Thyroid gland (tissue), 4 donors: ENCODE measurements around the gene ASIC3. TPM values are rescaled to one million over a fixed set of nuclear protein-coding genes. Genes with fewer than 3 reads are reported as not detected.

Source experiments
- DNase-seq, 2 donors: peaks; one replicate each; pipeline ENCODE4 v3.0.0-alpha.2; 2019
- H3K27ac ChIP-seq, 3 donors: fragments of 200-600 bp; sonication (generic); 1 replicate in 2 of 3; 2 replicates in 1 of 3; pipeline ENCODE4 v1.5.1; 2016 to 2019; ENCODE audit warnings: mild to moderate bottlenecking in 1 of 3, moderate library complexity in 1 of 3
- H3K27me3 ChIP-seq: fragments of 200-600 bp; sonication (generic); one replicate; pipeline ENCODE4 v1.5.1; 2019
- H3K36me3 ChIP-seq, 2 donors: fragments of 200-600 bp; sonication (generic); one replicate each; pipeline ENCODE4 v1.5.1; 2016 to 2019
- H3K4me1 ChIP-seq, 2 donors: fragments of 200-600 bp; sonication (generic); one replicate each; pipeline ENCODE4 v1.5.1; 2017 to 2019
- H3K4me3 ChIP-seq, 3 donors: fragments of 200-600 bp; sonication (generic); replicated peaks in 1 of 3; 1 replicate in 2 of 3; 2 replicates in 1 of 3; pipeline ENCODE4 v1.5.1; 2016; ENCODE audit warnings: mild to moderate bottlenecking in 1 of 3
- H3K9me3 ChIP-seq: fragments of 200-600 bp; sonication (generic); one replicate; pipeline ENCODE4 v1.5.1; 2017
- POLR2A ChIP-seq, 2 donors: fragments of 450-650 bp; IDR thresholded peaks; one replicate each; pipeline ENCODE4 v1.6.1; 2017; ENCODE audit warnings: antibody characterized with exemption in 2 of 2, mild to moderate bottlenecking in 2 of 2, moderate library complexity in 1 of 2
- WGBS, 2 donors: methylation state at CpG; one replicate each; pipeline ENCODE4 v1.1.5; 2017; 5-methylcytosine and 5-hydroxymethylcytosine counted together
- intact Hi-C: fragments of 100-400 bp; cut with DNase I; formaldehyde crosslinking; loops from one replicate; pipeline ENCODE4 v1.15.1; 2023
- total RNA-seq, 4 donors: library from RNA; depleted of rRNA; stranded (reverse); fragments of >200 nt; gene quantifications; one replicate each; pipeline ENCODE4 v1.2.3, GENCODE V29; 2016
- TF ChIP-seq, protein P1 (sequence below), 6 experiments: fragments of 200-600 bp in 3 of 6; fragments of 450-650 bp in 3 of 6; sonication (generic) in 3 of 6; IDR thresholded peaks; one replicate each; pipeline ENCODE4 v1.5.1; 2016 to 2019; ENCODE audit warnings: antibody characterized with exemption in 6 of 6, mild to moderate bottlenecking in 2 of 6, inconsistent platforms in 1 of 6, moderate library complexity in 1 of 6

Gene ASIC3
- total RNA-seq, 4 donors from 2014 or later: 1.2 to 2.6 (median 1.5) TPM; not detected in 1

DNA sequence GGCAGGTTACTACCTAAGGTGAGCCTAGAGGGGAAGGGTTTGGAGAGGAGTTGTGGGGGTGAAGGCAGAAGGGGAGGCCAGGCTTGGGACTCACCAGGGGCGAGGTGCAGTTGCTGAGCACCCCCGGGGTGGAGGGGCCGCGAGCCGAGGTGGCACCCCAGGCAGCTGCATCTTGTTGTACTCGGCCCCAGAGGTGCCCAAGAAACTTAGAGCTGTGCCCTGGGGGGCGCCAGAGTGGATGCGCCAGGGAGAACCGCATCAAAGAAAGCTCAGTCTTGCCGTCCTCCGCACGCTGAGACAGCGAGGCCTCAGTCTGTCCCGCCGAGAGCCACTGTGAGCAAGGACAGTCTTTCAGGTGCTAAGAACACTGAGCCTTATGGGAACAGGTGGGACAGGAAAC, 31.4 kb upstream of the ASIC3 start:
- peaks cover 7 to 26% of the 10 kb centered on the region in 2 donors for H3K4me1 ChIP-seq
- TF ChIP-seq POLR2A (IDR thresholded peaks at IDR 0.05): no peak
- TF ChIP-seq, protein P1, sequence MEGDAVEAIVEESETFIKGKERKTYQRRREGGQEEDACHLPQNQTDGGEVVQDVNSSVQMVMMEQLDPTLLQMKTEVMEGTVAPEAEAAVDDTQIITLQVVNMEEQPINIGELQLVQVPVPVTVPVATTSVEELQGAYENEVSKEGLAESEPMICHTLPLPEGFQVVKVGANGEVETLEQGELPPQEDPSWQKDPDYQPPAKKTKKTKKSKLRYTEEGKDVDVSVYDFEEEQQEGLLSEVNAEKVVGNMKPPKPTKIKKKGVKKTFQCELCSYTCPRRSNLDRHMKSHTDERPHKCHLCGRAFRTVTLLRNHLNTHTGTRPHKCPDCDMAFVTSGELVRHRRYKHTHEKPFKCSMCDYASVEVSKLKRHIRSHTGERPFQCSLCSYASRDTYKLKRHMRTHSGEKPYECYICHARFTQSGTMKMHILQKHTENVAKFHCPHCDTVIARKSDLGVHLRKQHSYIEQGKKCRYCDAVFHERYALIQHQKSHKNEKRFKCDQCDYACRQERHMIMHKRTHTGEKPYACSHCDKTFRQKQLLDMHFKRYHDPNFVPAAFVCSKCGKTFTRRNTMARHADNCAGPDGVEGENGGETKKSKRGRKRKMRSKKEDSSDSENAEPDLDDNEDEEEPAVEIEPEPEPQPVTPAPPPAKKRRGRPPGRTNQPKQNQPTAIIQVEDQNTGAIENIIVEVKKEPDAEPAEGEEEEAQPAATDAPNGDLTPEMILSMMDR (IDR thresholded peaks at IDR 0.05): no peak
- H3K27ac ChIP-seq: no peak overlapping the region
- peaks cover 4% of the 10 kb centered on the region for H3K27me3 ChIP-seq
- intact Hi-C loops: no loop called here
- no peaks in the 10 kb centered on the region for H3K9me3 ChIP-seq
- WGBS, 2 donors: 87 to 93% methylated on average over 13 to 15 of the region's 15 CpGs
- no peak for DNase-seq
- H3K4me3 ChIP-seq: no peak overlapping the region
- H3K36me3 ChIP-seq: no peaks in the 10 kb centered on the region

DNA sequence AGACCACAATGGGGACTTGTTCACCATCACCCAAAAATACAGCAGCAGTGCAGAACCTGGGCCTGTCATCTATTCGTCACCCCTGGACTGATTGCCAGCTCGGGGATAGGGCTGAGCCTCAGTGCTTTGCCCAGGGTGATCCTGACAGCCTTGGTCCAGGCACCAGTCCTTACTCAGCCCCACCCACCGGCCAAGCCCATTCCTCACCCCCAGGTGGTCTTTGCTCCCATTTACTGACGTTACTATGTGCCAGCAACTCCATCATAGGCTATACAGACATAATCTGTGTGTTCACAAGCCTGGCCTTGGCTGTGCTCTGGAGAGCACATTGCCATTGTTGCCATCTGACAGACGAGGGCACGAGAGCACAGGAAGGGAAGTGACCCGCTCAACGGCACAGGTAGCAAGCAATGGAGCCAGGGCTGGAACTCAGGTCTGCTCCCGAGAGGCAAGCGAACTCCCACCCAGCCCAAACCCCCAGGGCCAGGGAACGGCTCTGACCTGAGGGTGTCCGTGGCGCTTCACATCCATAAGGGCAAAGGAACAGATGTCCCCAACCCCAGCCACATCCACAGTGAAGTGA, 30.9 kb upstream of the ASIC3 start:
- WGBS, 2 donors: 51% methylated on average over 5 to 13 of the region's 13 CpGs
- intact Hi-C loops: no loop called here
- no peak overlapping the region for H3K4me3 ChIP-seq

GRCh38 chr7:151017953-151018420, 30.3 kb upstream of the ASIC3 start:
- H3K27ac ChIP-seq: no peak overlapping the region
- no peaks in the 10 kb centered on the region for H3K36me3 ChIP-seq
- peaks cover 7 to 26% of the 10 kb centered on the region in 2 donors for H3K4me1 ChIP-seq
- DNase-seq: peak; percentile 49 to 50
- H3K9me3 ChIP-seq: no peaks in the 10 kb centered on the region
- intact Hi-C loops: no loop called here
- WGBS, 2 donors: 6 to 10% methylated on average over 17 to 34 of the region's 34 CpGs
- no peak overlapping the region for H3K4me3 ChIP-seq
- peaks cover 4% of the 10 kb centered on the region for H3K27me3 ChIP-seq
- no peak for TF ChIP-seq POLR2A (IDR thresholded peaks at IDR 0.05)
- TF ChIP-seq, protein P1 (IDR thresholded peaks at IDR 0.05): peak; percentile 61 to 90 (median 70)

More for the DNA sequence above, 30.9 kb upstream of the ASIC3 start:
- Histone ChIP-seq H3K4me1 (peaks cover 7 to 26% of the 10 kb centered on the region in 2 donors), H3K36me3 (no peaks in the 10 kb centered on the region), H3K27ac (no peak overlapping the region), H3K9me3 (no peaks in the 10 kb centered on the region), H3K27me3 (peaks cover 4% of the 10 kb centered on the region)
- no peak for DNase-seq
- TF ChIP-seq POLR2A (IDR thresholded peaks at IDR 0.05): no peak
- TF ChIP-seq, protein P1 (IDR thresholded peaks at IDR 0.05): no peak

GRCh38 chr7:151018421-151019129, 29.8 kb upstream of the ASIC3 start:
- peak; percentile 40 to 56 for DNase-seq
- intact Hi-C loops: no loop called here
- Histone ChIP-seq H3K9me3 (no peaks in the 10 kb centered on the region), H3K27me3 (peaks cover under 1% of the 10 kb centered on the region), H3K27ac (no peak overlapping the region), H3K4me1 (peaks cover 4 to 21% of the 10 kb centered on the region in 2 donors), H3K4me3 (no peak overlapping the region), H3K36me3 (no peaks in the 10 kb centered on the region)
- 3% methylated on average over 39 of the region's 82 CpGs; no CpG with 5 or more reads in 1 of the 2 donors for WGBS, 2 donors
- TF ChIP-seq POLR2A (IDR thresholded peaks at IDR 0.05): no peak
- TF ChIP-seq, protein P1 (IDR thresholded peaks at IDR 0.05): peak in 1 of 6 experiments; percentile 4

DNA sequence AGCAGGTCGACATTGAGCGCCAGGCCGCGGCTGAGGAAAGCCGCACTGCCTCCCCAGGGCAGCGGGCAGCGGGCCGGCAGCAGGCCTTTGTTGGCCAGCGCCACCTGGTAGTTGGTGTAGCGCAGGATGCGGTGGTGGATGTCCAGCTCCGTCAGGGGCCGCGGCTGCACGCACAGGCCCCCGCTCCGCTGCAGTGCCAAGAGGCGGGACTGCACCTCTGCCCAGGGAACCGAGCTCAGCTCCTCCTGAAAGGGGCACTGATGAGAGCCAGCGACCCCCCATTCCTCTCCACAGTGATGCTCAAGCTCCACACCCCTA, 29.2 kb upstream of the ASIC3 start:
- no peak for DNase-seq
- Histone ChIP-seq H3K27ac (no peak overlapping the region), H3K36me3 (no peaks in the 10 kb centered on the region), H3K27me3 (no peaks in the 10 kb centered on the region), H3K4me1 (peaks cover 0 to 16% of the 10 kb centered on the region in 2 donors), H3K9me3 (no peaks in the 10 kb centered on the region), H3K4me3 (no peak overlapping the region)
- TF ChIP-seq, protein P1 (IDR thresholded peaks at IDR 0.05): no peak
- no peak for TF ChIP-seq POLR2A (IDR thresholded peaks at IDR 0.05)
- intact Hi-C loops: no loop called here
- 8 to 38% methylated on average over 3 to 4 of the region's 20 CpGs for WGBS, 2 donors
